WTC11 (cell line): Measurements from ENCODE around the gene GRN. TPM values are rescaled to one million over a fixed set of nuclear protein-coding genes. Genes with fewer than 3 reads are reported as not detected.

Source experiments
- ATAC-seq: fragments of 200-7000 bp; cut with Tn5 transposase; 2 replicates; pipeline ENCODE4 v1.10.0; 2021; ENCODE audit warnings: mild to moderate bottlenecking, moderate library complexity
- CTCF ChIA-PET: fragments of 300-600 bp; sonication (Branson Sonifier 250); formaldehyde crosslinking; loops from one replicate; lab custom pipeline; 2021; ENCODE audit warnings: antibody characterized with exemption; lab: Charles Lee
- POLR2A ChIA-PET: fragments of 350-600 bp; sonication (Branson Sonifier 250); formaldehyde crosslinking; loops from one replicate; lab custom pipeline; 2021; ENCODE audit warnings: antibody characterized with exemption; lab: Charles Lee
- DNase-seq: peaks from one replicate; pipeline ENCODE4 v3.0.0; 2021; ENCODE audit warnings: low spot score
- H3K27ac Mint-ChIP-seq: 2 replicates; pipeline ENCODE4 v1.8.0; 2021; ENCODE audit warnings: mixed read lengths
- H3K27me3 Mint-ChIP-seq: 2 replicates; pipeline ENCODE4 v1.8.0; 2021; ENCODE audit warnings: low read depth, mild to moderate bottlenecking, moderate library complexity, mixed read lengths
- H3K36me3 Mint-ChIP-seq: 2 replicates; pipeline ENCODE4 v1.8.0; 2021; ENCODE audit warnings: mixed read lengths
- H3K4me1 Mint-ChIP-seq: 2 replicates; pipeline ENCODE4 v1.8.0; 2022; ENCODE audit warnings: mixed read lengths
- H3K4me3 Mint-ChIP-seq: 2 replicates; pipeline ENCODE4 v1.8.0; 2021; ENCODE audit warnings: mild to moderate bottlenecking, moderate library complexity, mixed read lengths
- H3K9me3 Mint-ChIP-seq: 2 replicates; pipeline ENCODE4 v1.8.0; 2021; ENCODE audit warnings: mixed read lengths
- ATF1 ChIP-seq: sonication (generic); formaldehyde crosslinking; IDR thresholded peaks from 2 replicates; pipeline ENCODE4 v1.8.1; 2023; ENCODE audit warnings: mild to moderate bottlenecking, moderate library complexity, missing genetic modification reagents
- E2F1 ChIP-seq: sonication (generic); formaldehyde crosslinking; IDR thresholded peaks from 2 replicates; pipeline ENCODE4 v1.8.0; 2022; ENCODE audit warnings: mild to moderate bottlenecking, missing genetic modification reagents
- ERG ChIP-seq: fragments of 250-450 bp; sonication (Bioruptor Pico); IDR thresholded peaks from 2 replicates; pipeline ENCODE4 v1.8.0; 2021; ENCODE audit warnings: mild to moderate bottlenecking
- FOXP4 ChIP-seq: sonication (generic); formaldehyde crosslinking; IDR thresholded peaks from 2 replicates; pipeline ENCODE4 v1.8.0; 2022; ENCODE audit warnings: mild to moderate bottlenecking, missing genetic modification reagents
- IRF1 ChIP-seq: sonication (generic); formaldehyde crosslinking; IDR thresholded peaks from 2 replicates; pipeline ENCODE4 v1.8.0; 2023; ENCODE audit warnings: missing genetic modification reagents
- IRF2 ChIP-seq: sonication (generic); formaldehyde crosslinking; IDR thresholded peaks from 2 replicates; pipeline ENCODE4 v1.8.0; 2022; ENCODE audit warnings: low read depth, missing genetic modification reagents, borderline replicate concordance
- PRRX2 ChIP-seq: fragments of 250-450 bp; sonication (Bioruptor Pico); IDR thresholded peaks from 2 replicates; pipeline ENCODE4 v1.8.0; 2021; ENCODE audit warnings: mild to moderate bottlenecking
- SMAD3 ChIP-seq: sonication (generic); formaldehyde crosslinking; IDR thresholded peaks from 2 replicates; pipeline ENCODE4 v1.8.0; 2022; ENCODE audit warnings: missing genetic modification reagents, mild to moderate bottlenecking, borderline replicate concordance
- SMAD4 ChIP-seq: sonication (generic); formaldehyde crosslinking; IDR thresholded peaks from 2 replicates; pipeline ENCODE4 v1.8.0; 2022; ENCODE audit warnings: mild to moderate bottlenecking, missing genetic modification reagents
- TEAD1 ChIP-seq: sonication (generic); formaldehyde crosslinking; IDR thresholded peaks from 2 replicates; pipeline ENCODE4 v1.8.0; 2022; ENCODE audit warnings: mild to moderate bottlenecking, missing genetic modification reagents
- ZBTB21 ChIP-seq: sonication (generic); formaldehyde crosslinking; IDR thresholded peaks from 2 replicates; pipeline ENCODE4 v1.8.1; 2023; ENCODE audit warnings: mild to moderate bottlenecking, missing genetic modification reagents, borderline replicate concordance
- ZNF121 ChIP-seq: sonication (generic); formaldehyde crosslinking; IDR thresholded peaks from 2 replicates; pipeline ENCODE4 v1.8.0; 2023; ENCODE audit warnings: missing genetic modification reagents
- ZNF138 ChIP-seq: sonication (generic); formaldehyde crosslinking; conservative IDR thresholded peaks from 2 replicates; pipeline ENCODE4 v1.8.1; 2022; ENCODE audit warnings: mild to moderate bottlenecking, moderate library complexity, missing genetic modification reagents
- ZNF219 ChIP-seq: sonication (generic); formaldehyde crosslinking; IDR thresholded peaks from 2 replicates; pipeline ENCODE4 v1.8.0; 2023; ENCODE audit warnings: missing genetic modification reagents, mild to moderate bottlenecking, borderline replicate concordance
- ZNF396 ChIP-seq: fragments of 250-450 bp; sonication (Bioruptor Pico); IDR thresholded peaks from 2 replicates; pipeline ENCODE4 v1.8.0; 2021; ENCODE audit warnings: mild to moderate bottlenecking, moderate library complexity, borderline replicate concordance
- ZNF423 ChIP-seq: fragments of 250-450 bp; sonication (Bioruptor Pico); IDR thresholded peaks from 2 replicates; pipeline ENCODE4 v2.1.2; 2022; ENCODE audit warnings: mild to moderate bottlenecking, moderate library complexity
- ZNF671 ChIP-seq: fragments of 250-450 bp; sonication (Bioruptor Pico); IDR thresholded peaks from 2 replicates; pipeline ENCODE4 v1.8.0; 2021; ENCODE audit warnings: mild to moderate bottlenecking
- ZSCAN18 ChIP-seq: fragments of 250-450 bp; sonication (Bioruptor Pico); IDR thresholded peaks from 2 replicates; pipeline ENCODE4 v2.1.2; 2022; ENCODE audit warnings: mild to moderate bottlenecking, moderate library complexity
- total RNA-seq: library from RNA; stranded (reverse); gene quantifications from 3 replicates; pipeline ENCODE4 v1.2.3, GENCODE V29; 2021

The GRN gene
- total RNA-seq, 1 experiment from 2014 or later, result 177 TPM

DNA sequence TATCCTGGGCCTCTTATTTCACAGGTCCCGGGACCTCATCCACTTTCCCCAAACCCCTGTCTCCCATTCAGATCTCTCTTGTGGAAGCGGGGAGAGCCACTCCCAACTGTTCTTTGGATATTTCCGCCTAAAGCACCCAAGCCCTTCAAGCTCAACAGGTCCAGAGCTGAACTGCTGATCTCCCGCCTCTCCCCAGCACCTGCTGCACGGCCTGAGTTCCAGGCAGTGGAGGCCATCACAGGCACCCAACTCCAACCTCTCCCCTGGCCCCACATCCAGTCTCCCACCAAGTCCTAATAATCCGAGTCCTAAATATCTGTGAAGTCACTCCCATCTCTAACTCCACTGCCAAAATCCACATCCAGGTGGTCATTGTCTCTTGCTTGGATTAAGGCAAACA is 37.8 kb downstream of the GRN start (continued):
- TF ChIP-seq E2F1 (CRISPR knock-in tag), result no peak
- TF ChIP-seq ZNF423 (CRISPR knock-in tag), result no peak
- no peak for TF ChIP-seq ZNF671

- POLR2A ChIA-PET, result no interaction called here
- H3K9me3 Mint-ChIP-seq, result no peaks in the 10 kb centered on the region
- H3K27me3 Mint-ChIP-seq, result peaks cover 59% of the 10 kb centered on the region
- ATAC-seq (no peak), DNase-seq (no peak)
- TF ChIP-seq ATF1 (CRISPR knock-in tag) (no peak), ZSCAN18 (no peak), SMAD3 (CRISPR knock-in tag) (no peak), ZNF138 (no peak)
- H3K36me3 Mint-ChIP-seq, result no peaks in the 10 kb centered on the region
- peaks cover 14% of the 10 kb centered on the region for H3K4me1 Mint-ChIP-seq
- H3K4me3 Mint-ChIP-seq, result no peak overlapping the region
- no peak overlapping the region for H3K27ac Mint-ChIP-seq
- CTCF ChIA-PET, result interaction anchor here (1.4 to 1.5 kb wide), 2 partner anchors 20 to 140 kb away, joined by 4 to 6 read pairs; partner anchors contain the start of gene FAM171A2
These were observed 38.3 kb downstream of the GRN start for GRCh38 chr17:44383363-44383762.

DNA sequence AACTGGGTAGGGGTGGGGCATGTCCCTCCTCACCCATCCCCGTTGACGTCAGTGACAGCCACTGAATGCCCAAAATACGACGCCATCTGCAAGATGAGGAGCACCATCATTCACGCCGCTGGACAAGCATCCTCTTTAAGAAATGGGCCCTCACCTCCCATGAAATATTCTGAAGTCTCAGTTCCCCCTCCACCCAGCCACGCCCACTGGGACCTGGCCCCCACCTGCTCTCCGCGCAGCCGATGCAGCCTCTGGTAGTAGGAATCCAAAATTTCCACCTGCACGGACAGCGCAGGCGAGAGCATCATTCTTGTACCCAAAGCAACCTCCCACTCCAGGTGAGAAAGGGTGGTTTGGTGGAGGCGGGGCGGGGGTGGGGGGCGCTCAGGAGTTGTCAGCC is 38.8 kb downstream of the GRN start:
- TF ChIP-seq SMAD3 (CRISPR knock-in tag), result no peak
- TF ChIP-seq ERG, result no peak
- TF ChIP-seq IRF2, result no peak
- no peak for TF ChIP-seq ZNF219 (CRISPR knock-in tag)
- TF ChIP-seq ZBTB21, result no peak
- no peak for TF ChIP-seq ZSCAN18
- no peak for TF ChIP-seq PRRX2 (CRISPR knock-in tag)
- TF ChIP-seq ATF1 (CRISPR knock-in tag), result no peak
- TF ChIP-seq ZNF121 (CRISPR knock-in tag), result no peak
- no peak for TF ChIP-seq IRF1
- no peak for TF ChIP-seq FOXP4
- TF ChIP-seq ZNF396 (CRISPR knock-in tag), result no peak
- no peak for TF ChIP-seq SMAD4 (CRISPR knock-in tag)
- no peak for TF ChIP-seq TEAD1 (CRISPR knock-in tag)
- Mint-ChIP-seq H3K27me3 (peaks cover 59% of the 10 kb centered on the region), H3K36me3 (no peaks in the 10 kb centered on the region), H3K27ac (no peak overlapping the region), H3K4me1 (peaks cover 14% of the 10 kb centered on the region), H3K4me3 (no peak overlapping the region), H3K9me3 (no peaks in the 10 kb centered on the region)
- no peak for DNase-seq
- no peak for ATAC-seq
- ChIA-PET CTCF (interaction anchor here (1.9 kb wide), 1 partner anchor 14 kb away, joined by 10 read pairs; no protein-coding TSS in a partner anchor), POLR2A (no interaction called here)
